Smooth muscle cell (in vitro differentiated cells): Measurements from ENCODE around the gene PCDH9. TPM values are rescaled to one million over a fixed set of nuclear protein-coding genes. Genes with fewer than 3 reads are reported as not detected.

ENCODE experiments used
- DNase-seq: peaks from one replicate; lab custom pipeline; 2025; ENCODE audit not compliant: unreplicated experiment; lab: John Stamatoyannopoulos, UW
- H2AFZ ChIP-seq: fragments of 200-600 bp; sonication (generic); 2 replicates; pipeline ENCODE4 v1.6.0; 2016; ENCODE audit warnings: antibody characterized with exemption, low read depth, mild to moderate bottlenecking
- H3F3A ChIP-seq: fragments of 200-600 bp; sonication (generic); 2 replicates; pipeline ENCODE4 v1.6.0; 2017; ENCODE audit warnings: antibody characterized with exemption, low read depth
- H3K27ac ChIP-seq: fragments of 200-600 bp; sonication (generic); 2 replicates; pipeline ENCODE4 v1.5.1; 2016; ENCODE audit warnings: low read depth, mild to moderate bottlenecking
- H3K27me3 ChIP-seq: fragments of 200-600 bp; sonication (generic); 2 replicates; pipeline ENCODE4 v1.6.1; 2016; ENCODE audit warnings: low read depth, mild to moderate bottlenecking
- H3K36me3 ChIP-seq: fragments of 200-600 bp; sonication (generic); 2 replicates; pipeline ENCODE4 v1.5.1; 2016; ENCODE audit warnings: low read depth
- H3K4me1 ChIP-seq: fragments of 200-600 bp; sonication (generic); 2 replicates; pipeline ENCODE4 v1.5.1; 2016; ENCODE audit warnings: low read depth
- H3K4me2 ChIP-seq: fragments of 200-600 bp; sonication (generic); 2 replicates; pipeline ENCODE4 v1.6.0; 2016; ENCODE audit warnings: mild to moderate bottlenecking
- H3K4me3 ChIP-seq: fragments of 200-600 bp; sonication (generic); 2 replicates; pipeline ENCODE4 v1.5.1; 2016; ENCODE audit warnings: mild to moderate bottlenecking
- H3K79me2 ChIP-seq: fragments of 200-600 bp; sonication (generic); 2 replicates; pipeline ENCODE4 v1.6.0; 2016; ENCODE audit warnings: low read depth, mild to moderate bottlenecking
- H3K9ac ChIP-seq: fragments of 200-600 bp; sonication (generic); 2 replicates; pipeline ENCODE4 v1.6.0; 2016; ENCODE audit warnings: low read depth
- H3K9me3 ChIP-seq: fragments of 200-600 bp; sonication (generic); replicated peaks from 2 replicates; pipeline ENCODE4 v1.5.1; 2016; ENCODE audit warnings: low read depth
- H4K20me1 ChIP-seq: fragments of 200-600 bp; sonication (generic); 2 replicates; pipeline ENCODE4 v1.6.0; 2016; ENCODE audit warnings: low read depth
- WGBS: methylation state at CpG from one replicate; pipeline ENCODE4 v1.1.7; 2016; ENCODE audit warnings: low lambda C conversion rate; 5-methylcytosine and 5-hydroxymethylcytosine counted together
- polyA plus RNA-seq: library from polyadenylated mRNA; unstranded; fragments of >200 nt; fragmentation: Nextera tagmentation; extraction: Ambion mirVana; gene quantifications from 2 replicates; pipeline ENCODE4 v1.2.1, GENCODE V29; 2016
- total RNA-seq: library from RNA; depleted of rRNA; stranded (reverse); fragments of >200 nt; gene quantifications from 2 replicates; pipeline ENCODE4 v1.2.3, GENCODE V29; 2014
- TF ChIP-seq, protein P1 (sequence below): fragments of 200-600 bp; sonication (generic); IDR thresholded peaks from 2 replicates; pipeline ENCODE4 v1.5.1; 2017; ENCODE audit warnings: borderline replicate concordance, mild to moderate bottlenecking, antibody characterized with exemption; ENCODE audit not compliant: insufficient read depth, poor library complexity, severe bottlenecking

PCDH9 gene
- total and polyA plus RNA-seq, 2 experiments from 2014 or later: 0.65 to 1.9 TPM

DNA sequence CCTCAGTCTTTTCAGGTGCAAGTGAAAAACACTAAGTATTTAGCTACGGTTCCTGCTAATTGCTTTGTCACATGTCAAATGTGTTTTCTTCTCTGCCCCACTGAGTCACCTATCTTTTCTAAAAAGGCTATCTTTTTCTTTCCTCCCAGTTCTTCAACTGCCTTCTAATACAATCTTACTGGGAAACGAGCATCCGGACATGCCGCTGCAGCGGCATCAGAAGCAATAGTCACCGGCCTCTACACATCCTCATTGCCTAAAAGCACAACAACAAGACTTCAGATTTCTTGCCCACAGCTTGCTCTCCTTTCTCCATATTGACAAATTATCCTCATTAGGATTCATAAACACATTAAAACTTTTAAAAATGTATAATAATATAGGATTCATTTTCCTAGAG lies 1.2 kb downstream of the PCDH9 start:
- Histone ChIP-seq H3K36me3 (no peaks in the 10 kb centered on the region), H4K20me1 (no peaks in the 10 kb centered on the region), H3K9ac (no peak overlapping the region), H3K4me3 (peak overlapping the region; percentile 84), H3K79me2 (no peaks in the 10 kb centered on the region), H3K4me1 (peaks cover 7% of the 10 kb centered on the region), H3K4me2 (peak overlapping the region; percentile 94), H3K27ac (no peak overlapping the region), H2AFZ (peak overlapping the region; percentile 91), H3K9me3 (no peaks in the 10 kb centered on the region), H3F3A (no peaks in the 10 kb centered on the region), H3K27me3 (no peaks in the 10 kb centered on the region)
- 33% methylated on average over 6 of the region's 6 CpGs for WGBS
- no peak for DNase-seq
- TF ChIP-seq, protein P1, sequence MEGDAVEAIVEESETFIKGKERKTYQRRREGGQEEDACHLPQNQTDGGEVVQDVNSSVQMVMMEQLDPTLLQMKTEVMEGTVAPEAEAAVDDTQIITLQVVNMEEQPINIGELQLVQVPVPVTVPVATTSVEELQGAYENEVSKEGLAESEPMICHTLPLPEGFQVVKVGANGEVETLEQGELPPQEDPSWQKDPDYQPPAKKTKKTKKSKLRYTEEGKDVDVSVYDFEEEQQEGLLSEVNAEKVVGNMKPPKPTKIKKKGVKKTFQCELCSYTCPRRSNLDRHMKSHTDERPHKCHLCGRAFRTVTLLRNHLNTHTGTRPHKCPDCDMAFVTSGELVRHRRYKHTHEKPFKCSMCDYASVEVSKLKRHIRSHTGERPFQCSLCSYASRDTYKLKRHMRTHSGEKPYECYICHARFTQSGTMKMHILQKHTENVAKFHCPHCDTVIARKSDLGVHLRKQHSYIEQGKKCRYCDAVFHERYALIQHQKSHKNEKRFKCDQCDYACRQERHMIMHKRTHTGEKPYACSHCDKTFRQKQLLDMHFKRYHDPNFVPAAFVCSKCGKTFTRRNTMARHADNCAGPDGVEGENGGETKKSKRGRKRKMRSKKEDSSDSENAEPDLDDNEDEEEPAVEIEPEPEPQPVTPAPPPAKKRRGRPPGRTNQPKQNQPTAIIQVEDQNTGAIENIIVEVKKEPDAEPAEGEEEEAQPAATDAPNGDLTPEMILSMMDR: no peak

DNA sequence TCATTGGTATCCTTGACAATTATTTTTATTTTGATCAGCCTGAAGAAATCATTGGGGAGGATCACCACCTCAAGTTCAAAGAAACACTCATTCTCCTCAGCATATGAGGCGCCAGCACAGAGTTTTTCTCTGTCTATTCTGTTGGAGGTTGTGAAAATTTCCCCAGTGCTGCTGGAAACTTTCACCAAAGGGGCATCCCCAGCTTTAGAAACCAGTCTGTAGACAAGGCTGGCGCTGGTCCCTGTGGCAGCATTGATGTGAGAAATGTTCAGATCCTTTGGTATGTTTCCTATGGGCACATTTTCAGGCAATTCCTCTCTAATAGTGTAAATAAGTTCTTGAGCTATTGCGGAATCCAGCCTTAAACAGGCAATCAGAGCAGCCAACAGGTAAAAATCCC lies 2.1 kb downstream of the PCDH9 start:
- no peak for DNase-seq
- H4K20me1 ChIP-seq: no peaks in the 10 kb centered on the region
- no peaks in the 10 kb centered on the region for H3K27me3 ChIP-seq
- H3K9ac ChIP-seq: no peak overlapping the region
- no peak overlapping the region for H2AFZ ChIP-seq
- no peaks in the 10 kb centered on the region for H3F3A ChIP-seq
- TF ChIP-seq, protein P1: no peak
- no peaks in the 10 kb centered on the region for H3K9me3 ChIP-seq
- peak overlapping the region; percentile 84 for H3K4me3 ChIP-seq
- no peak overlapping the region for H3K27ac ChIP-seq
- no peak overlapping the region for H3K4me2 ChIP-seq
- H3K4me1 ChIP-seq: peaks cover 7% of the 10 kb centered on the region
- H3K79me2 ChIP-seq: no peaks in the 10 kb centered on the region
- WGBS: 93% methylated on average over 3 of the region's 3 CpGs
- no peaks in the 10 kb centered on the region for H3K36me3 ChIP-seq

DNA sequence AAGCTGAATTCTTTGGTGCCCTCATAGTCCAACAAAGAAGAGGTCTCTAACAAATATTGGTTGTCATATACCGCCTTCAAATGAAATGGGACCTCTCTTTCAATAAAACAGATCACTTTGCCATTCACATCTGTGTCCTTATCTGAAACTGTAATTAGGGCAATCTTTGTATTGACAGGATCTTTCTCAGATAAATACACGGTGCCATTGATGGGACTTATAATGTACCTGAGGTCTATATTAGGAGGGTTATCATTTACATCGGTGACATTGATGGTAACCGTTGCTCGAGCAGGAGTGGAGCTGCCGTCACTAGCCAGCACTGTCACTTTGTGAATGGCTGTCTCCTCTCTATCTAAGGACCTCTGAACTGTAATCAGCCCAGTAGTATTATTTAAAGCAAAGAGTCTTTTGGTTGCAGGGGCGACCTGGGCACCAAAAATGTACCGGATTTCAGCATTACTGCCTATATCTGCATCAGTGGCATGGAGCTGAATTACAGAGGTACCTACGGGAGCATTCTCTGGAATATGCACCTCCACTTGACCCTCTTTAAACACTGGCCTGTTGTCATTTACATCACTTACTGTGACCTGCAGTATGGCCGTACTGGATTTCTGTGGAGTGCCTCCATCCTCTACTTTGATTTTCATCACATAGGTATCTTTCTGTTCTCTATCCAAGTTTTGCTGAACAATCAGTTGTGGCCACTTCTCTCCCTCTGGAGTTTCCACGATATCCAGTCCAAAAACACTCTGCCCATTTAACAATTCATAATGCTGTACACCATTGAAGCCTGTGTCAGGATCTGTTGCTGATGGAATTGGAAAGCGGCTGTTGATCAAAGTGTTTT lies 2.8 kb downstream of the PCDH9 start:
- peak overlapping the region; percentile 84 for H3K4me3 ChIP-seq
- TF ChIP-seq, protein P1: no peak
- no peak overlapping the region for H3K4me2 ChIP-seq
- no peak overlapping the region for H3K27ac ChIP-seq
- H3K4me1 ChIP-seq: peaks cover 7% of the 10 kb centered on the region
- no peaks in the 10 kb centered on the region for H3K9me3 ChIP-seq
- no peaks in the 10 kb centered on the region for H4K20me1 ChIP-seq
- no peaks in the 10 kb centered on the region for H3K36me3 ChIP-seq
- H3K27me3 ChIP-seq: no peaks in the 10 kb centered on the region
- H2AFZ ChIP-seq: no peak overlapping the region
- H3K79me2 ChIP-seq: no peaks in the 10 kb centered on the region
- WGBS: 90% methylated on average over 12 of the region's 12 CpGs
- no peak for DNase-seq
- H3F3A ChIP-seq: no peaks in the 10 kb centered on the region
- H3K9ac ChIP-seq: no peak overlapping the region

DNA sequence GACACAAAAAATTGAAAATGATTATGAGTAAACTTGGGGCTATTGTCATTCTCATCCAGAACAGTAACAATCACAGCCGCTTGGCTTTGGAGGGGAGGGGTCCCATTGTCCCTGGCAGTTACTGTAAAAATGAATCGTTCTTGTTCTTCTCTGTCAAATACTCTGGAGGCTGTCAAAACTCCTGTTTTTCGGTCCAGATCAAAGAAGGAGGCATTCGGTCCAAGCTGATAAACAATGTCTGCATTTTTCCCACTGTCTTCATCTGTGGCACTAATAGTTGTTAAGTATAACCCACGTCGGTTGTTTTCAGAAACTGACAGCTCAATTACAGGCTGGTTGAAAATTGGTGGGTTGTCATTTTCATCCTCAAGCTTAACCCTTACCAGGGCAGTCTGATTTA lies 3.4 kb downstream of the PCDH9 start:
- WGBS: 71% methylated on average over 6 of the region's 6 CpGs
- Histone ChIP-seq H3K36me3 (no peaks in the 10 kb centered on the region), H3K9me3 (no peaks in the 10 kb centered on the region), H3K4me3 (no peak overlapping the region), H3K27ac (no peak overlapping the region), H2AFZ (no peak overlapping the region), H3K79me2 (no peaks in the 10 kb centered on the region), H3K9ac (no peak overlapping the region), H3K27me3 (no peaks in the 10 kb centered on the region), H3F3A (no peaks in the 10 kb centered on the region), H4K20me1 (no peaks in the 10 kb centered on the region), H3K4me1 (peaks cover 3% of the 10 kb centered on the region), H3K4me2 (no peak overlapping the region)
- TF ChIP-seq, protein P1: no peak
- no peak for DNase-seq
